CD14-positive monocyte (primary cell): ENCODE measurements around the gene NDUFB10. TPM values are rescaled to one million over a fixed set of nuclear protein-coding genes. Genes with fewer than 3 reads are reported as not detected.

Experiments
- DNase-seq, 3 donors: peaks; one replicate each; pipeline ENCODE4 v3.0.0-alpha.2; 2011 to 2022
- H2AFZ ChIP-seq: 2 replicates; pipeline ENCODE4 v1.6.0; 2012; ENCODE audit warnings: mild to moderate bottlenecking, low read depth, low read length, inconsistent platforms; ENCODE audit not compliant: insufficient read depth, poor library complexity, severe bottlenecking
- H3K27ac ChIP-seq, 2 donors: 1 replicate in 1 of 2; 2 replicates in 1 of 2; pipeline ENCODE4 v1.5.1; 2012 to 2013; ENCODE audit warnings: low read length in 2 of 2, control low read depth in 1 of 2, inconsistent platforms in 1 of 2, low read depth in 1 of 2, mild to moderate bottlenecking in 1 of 2
- H3K27me3 ChIP-seq, 2 donors: one replicate each; pipeline versions ENCODE4 v1.6.0 to v1.6.1; 2011 to 2013; ENCODE audit warnings: low read length in 2 of 2; ENCODE audit not compliant: control insufficient read depth in 2 of 2, insufficient read depth in 2 of 2
- H3K36me3 ChIP-seq, 2 donors: replicated peaks in 1 of 2; 1 replicate in 1 of 2; 2 replicates in 1 of 2; pipeline versions ENCODE4 v1.5.1 to v1.6.1; 2012 to 2013; ENCODE audit warnings: low read length in 2 of 2, control low read depth in 1 of 2, inconsistent platforms in 1 of 2, mild to moderate bottlenecking in 1 of 2; ENCODE audit not compliant: insufficient read depth in 2 of 2, control insufficient read depth in 1 of 2
- H3K4me1 ChIP-seq, 2 donors: 1 replicate in 1 of 2; 2 replicates in 1 of 2; pipeline versions ENCODE4 v1.5.1 to v1.6.1; 2012 to 2013; ENCODE audit warnings: low read length in 2 of 2, control low read depth in 1 of 2, inconsistent platforms in 1 of 2, mild to moderate bottlenecking in 1 of 2, moderate library complexity in 1 of 2; ENCODE audit not compliant: insufficient read depth in 2 of 2, control insufficient read depth in 1 of 2
- H3K4me2 ChIP-seq: replicated peaks from 2 replicates; pipeline ENCODE3; 2012; ENCODE audit warnings: low read length, moderate library complexity, mild to moderate bottlenecking; ENCODE audit not compliant: poor library complexity, severe bottlenecking; ENCODE audit errors: extremely low read depth
- H3K4me3 ChIP-seq, 3 experiments: fragments of 200-600 bp in 1 of 3; sonication (generic) in 1 of 3; replicated peaks in 1 of 3; 1 replicate in 2 of 3; 2 replicates in 1 of 3; pipeline ENCODE4 v1.5.1; 2011 to 2013; ENCODE audit warnings: low read length in 3 of 3, mild to moderate bottlenecking in 3 of 3, control low read depth in 2 of 3, low read depth in 2 of 3, inconsistent platforms in 1 of 3, moderate library complexity in 1 of 3
- H3K79me2 ChIP-seq: 2 replicates; pipeline ENCODE4 v1.6.0; 2012; ENCODE audit warnings: mild to moderate bottlenecking, control low read depth, inconsistent platforms, low read length, moderate library complexity; ENCODE audit not compliant: insufficient read depth
- H3K9ac ChIP-seq: 2 replicates; pipeline ENCODE4 v1.6.0; 2017; ENCODE audit warnings: low read length, mild to moderate bottlenecking; ENCODE audit not compliant: insufficient read depth, poor library complexity, severe bottlenecking
- H3K9me3 ChIP-seq, 2 donors: replicated peaks in 1 of 2; 1 replicate in 1 of 2; 2 replicates in 1 of 2; pipeline versions ENCODE4 v1.5.1 to v1.6.1; 2012 to 2013; ENCODE audit warnings: low read length in 2 of 2, control low read depth in 1 of 2; ENCODE audit not compliant: control insufficient read depth in 1 of 2, insufficient read depth in 1 of 2
- H4K20me1 ChIP-seq: 2 replicates; pipeline ENCODE4 v1.6.0; 2012; ENCODE audit warnings: mild to moderate bottlenecking, low read length, control low read depth, moderate library complexity; ENCODE audit not compliant: insufficient read depth
- H3K27ac Mint-ChIP-seq, 7 donors: one replicate each; pipeline ENCODE4 v1.8.0; 2020; ENCODE audit warnings: mild to moderate bottlenecking in 7 of 7, mixed read lengths in 7 of 7, moderate library complexity in 6 of 7, inconsistent platforms in 2 of 7
- H3K27me3 Mint-ChIP-seq, 3 donors: one replicate each; pipeline ENCODE4 v1.8.0; 2021 to 2022; ENCODE audit warnings: low read depth in 3 of 3, mild to moderate bottlenecking in 3 of 3, mixed read lengths in 3 of 3, moderate library complexity in 3 of 3, inconsistent platforms in 1 of 3
- H3K36me3 Mint-ChIP-seq, 2 donors: one replicate each; pipeline ENCODE4 v1.8.0; 2020; ENCODE audit warnings: mixed read lengths in 2 of 2, inconsistent platforms in 1 of 2, mild to moderate bottlenecking in 1 of 2
- H3K4me1 Mint-ChIP-seq: one replicate; pipeline ENCODE4 v1.8.0; 2020; ENCODE audit warnings: mild to moderate bottlenecking, mixed read lengths
- H3K4me3 Mint-ChIP-seq, 2 donors: one replicate each; pipeline ENCODE4 v1.8.0; 2020; ENCODE audit warnings: mild to moderate bottlenecking in 2 of 2, mixed read lengths in 2 of 2, moderate library complexity in 1 of 2
- H3K9me3 Mint-ChIP-seq, 7 donors: one replicate each; pipeline ENCODE4 v1.8.0; 2020 to 2022; ENCODE audit warnings: mixed read lengths in 7 of 7, mild to moderate bottlenecking in 6 of 7, moderate library complexity in 6 of 7, inconsistent platforms in 2 of 7
- CTCF ChIP-seq: fragments of 200-600 bp; IDR thresholded peaks from one replicate; pipeline ENCODE4 v1.8.0; 2022; ENCODE audit warnings: antibody characterized with exemption, mild to moderate bottlenecking
- WGBS: methylation state at CpG from one replicate; pipeline ENCODE4 v1.1.5; 2013; ENCODE audit warnings: missing lambda C conversion rate; ENCODE audit not compliant: insufficient coverage; 5-methylcytosine and 5-hydroxymethylcytosine counted together
- intact Hi-C, 2 donors: fragments of 100-400 bp; cut with micrococcal nuclease; formaldehyde crosslinking; loops; one replicate each; pipeline versions ENCODE4 v1.15.0 to v1.15.1; 2023
- polyA plus RNA-seq, 3 donors: library from polyadenylated mRNA; depleted of rRNA in 1 of 3; unstranded in 2 of 3; stranded (reverse) in 1 of 3; fragments of 300-500 nt in 2 of 3; fragments of >200 nt in 1 of 3; fragmentation: Illumina TruSeq in 2 of 3; gene quantifications; 1 replicate in 2 of 3; 2 replicates in 1 of 3; pipeline ENCODE4 v1.2.3, GENCODE V29; 2012 to 2021

The NDUFB10 gene
- polyA plus RNA-seq, 3 donors = 121 to 215 (median 186) TPM

GRCh38 chr16:1936945-1937479, 22.3 kb upstream of the NDUFB10 start:
- intact Hi-C loops = loop anchor here in 1 of 2 donors (10.0 kb wide), 1 partner anchor 162 kb away; the partner anchor contains the start of genes EME2, MRPS34 and NME3
- no peaks in the 10 kb centered on the region for H3K9me3 Mint-ChIP-seq
- Histone ChIP-seq H3K4me3 (no peak overlapping the region), H3K27me3 (no peaks in the 10 kb centered on the region), H3K4me1 (peaks cover 54 to 61% of the 10 kb centered on the region in 2 donors), H3K79me2 (peaks cover 55% of the 10 kb centered on the region), H3K36me3 (peaks cover 36 to 48% of the 10 kb centered on the region in 2 donors), H3K9me3 (no peaks in the 10 kb centered on the region), H3K27ac (peak overlapping the region; percentile 1 to 14), H4K20me1 (peaks cover 31% of the 10 kb centered on the region), H2AFZ (no peak overlapping the region), H3K9ac (peak overlapping the region; percentile 8), H3K4me2 (no peak overlapping the region)
- DNase-seq = no peak
- H3K4me1 Mint-ChIP-seq = peaks cover 63% of the 10 kb centered on the region
- H3K27ac Mint-ChIP-seq = peak overlapping the region in 4 of 7 donors; percentile 54 to 59 (median 58)
- 98% methylated on average over 4 of the region's 11 CpGs for WGBS
- peaks cover 36 to 59% of the 10 kb centered on the region in 2 donors for H3K36me3 Mint-ChIP-seq
- no peak for TF ChIP-seq CTCF
- peaks cover 0 to 1% (median 0%) of the 10 kb centered on the region in 3 donors for H3K27me3 Mint-ChIP-seq
- no peak overlapping the region for H3K4me3 Mint-ChIP-seq

DNA sequence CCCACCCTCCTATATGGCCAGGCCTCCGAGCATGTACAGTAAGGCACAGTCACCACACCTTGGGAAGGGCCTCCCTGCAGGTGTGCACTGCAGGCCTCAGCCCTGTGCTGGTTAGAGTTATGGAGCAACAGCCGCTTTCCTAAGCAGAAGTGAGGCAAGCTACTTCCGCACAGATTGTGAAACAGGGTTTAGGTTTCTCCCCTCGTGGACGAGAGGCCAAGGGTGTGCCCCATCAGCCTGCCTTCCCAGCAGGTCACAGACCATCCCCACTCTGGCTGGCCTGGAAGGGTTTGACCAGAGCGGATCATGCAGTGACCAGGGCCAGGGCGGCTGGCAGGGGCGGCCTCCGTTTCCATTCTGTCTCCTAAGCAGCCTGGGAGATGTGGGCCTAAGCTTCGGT, 21.0 kb upstream of the NDUFB10 start:
- Histone ChIP-seq H4K20me1 (peaks cover 38% of the 10 kb centered on the region), H3K9me3 (no peaks in the 10 kb centered on the region), H3K9ac (peak overlapping the region; percentile 52), H2AFZ (peak overlapping the region; percentile 48), H3K4me3 (peak overlapping the region in 2 of 3 experiments; percentile 1 to 62), H3K36me3 (peaks cover 36 to 48% of the 10 kb centered on the region in 2 donors), H3K4me1 (peaks cover 60 to 71% of the 10 kb centered on the region in 2 donors), H3K27ac (peak overlapping the region; percentile 83 to 86), H3K27me3 (no peaks in the 10 kb centered on the region), H3K4me2 (peak overlapping the region; percentile 59), H3K79me2 (peaks cover 66% of the 10 kb centered on the region)
- intact Hi-C loops = loop anchor here in 1 of 2 donors (10.0 kb wide), 1 partner anchor 164 kb away; the partner anchor contains the start of genes EME2, MRPS34 and NME3
- DNase-seq = peak; percentile 80 to 90 (median 90)
- WGBS = 29% methylated on average over 8 of the region's 10 CpGs
- H3K36me3 Mint-ChIP-seq = peaks cover 36 to 59% of the 10 kb centered on the region in 2 donors
- H3K27ac Mint-ChIP-seq = peak overlapping the region; percentile 92 to 98 (median 96)
- peaks cover 0 to 1% (median 0%) of the 10 kb centered on the region in 3 donors for H3K27me3 Mint-ChIP-seq
- H3K9me3 Mint-ChIP-seq = no peaks in the 10 kb centered on the region
- TF ChIP-seq CTCF = no peak
- H3K4me1 Mint-ChIP-seq = peaks cover 62% of the 10 kb centered on the region
- H3K4me3 Mint-ChIP-seq = peak overlapping the region; percentile 61 to 85
